IPS-18a (cell line): ENCODE results near the gene UGT1A10.
"Not testable (repeated sequence)": the region's sequence is repeated elsewhere in the genome, so short reads cannot be mapped to it uniquely, and the experiment has no call there.

Experiments used
- H3K27ac ChIP-seq: one replicate; pipeline ENCODE4 v1.5.1; 2013; ENCODE audit warnings: low read length
- H3K27me3 ChIP-seq: one replicate; pipeline ENCODE4 v1.6.1; 2013; ENCODE audit warnings: mild to moderate bottlenecking, low read length; ENCODE audit not compliant: control insufficient read depth, insufficient read depth
- H3K36me3 ChIP-seq: one replicate; pipeline ENCODE4 v1.6.1; 2013; ENCODE audit warnings: low read depth, low read length; ENCODE audit not compliant: control insufficient read depth
- H3K4me1 ChIP-seq: one replicate; pipeline ENCODE4 v1.6.1; 2013; ENCODE audit warnings: low read depth, low read length; ENCODE audit not compliant: control insufficient read depth
- H3K4me3 ChIP-seq: one replicate; pipeline ENCODE4 v1.5.1; 2013; ENCODE audit warnings: low read length
- H3K9ac ChIP-seq: one replicate; pipeline ENCODE4 v1.6.1; 2013; ENCODE audit warnings: mild to moderate bottlenecking, low read length, moderate library complexity
- H3K9me3 ChIP-seq: one replicate; pipeline ENCODE4 v1.6.1; 2013; ENCODE audit warnings: low read depth, low read length; ENCODE audit not compliant: control insufficient read depth

Gene UGT1A10

DNA sequence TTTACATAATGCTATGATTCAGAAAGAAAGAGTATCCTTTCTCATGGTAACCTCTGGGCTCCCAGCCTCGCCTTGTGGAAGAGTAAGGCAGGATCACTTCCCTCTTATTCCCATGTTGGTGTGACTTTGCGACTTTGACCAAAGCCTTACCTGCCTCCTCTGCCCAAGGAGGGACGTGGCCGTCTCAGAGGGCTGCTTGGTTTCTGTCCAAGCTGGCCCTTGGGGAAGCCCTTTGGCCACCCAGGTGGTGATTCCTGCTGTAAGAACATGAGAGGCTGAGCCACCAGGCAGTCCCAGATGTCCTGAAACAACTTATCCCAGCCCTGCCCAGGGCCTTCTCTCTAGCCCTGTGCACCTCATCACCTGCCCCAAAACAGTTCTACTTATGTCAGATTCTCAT is 62.5 kb downstream of the UGT1A10 start:
- Histone ChIP-seq H3K4me3 (no peak overlapping the region), H3K36me3 (no peaks in the 10 kb centered on the region)

DNA sequence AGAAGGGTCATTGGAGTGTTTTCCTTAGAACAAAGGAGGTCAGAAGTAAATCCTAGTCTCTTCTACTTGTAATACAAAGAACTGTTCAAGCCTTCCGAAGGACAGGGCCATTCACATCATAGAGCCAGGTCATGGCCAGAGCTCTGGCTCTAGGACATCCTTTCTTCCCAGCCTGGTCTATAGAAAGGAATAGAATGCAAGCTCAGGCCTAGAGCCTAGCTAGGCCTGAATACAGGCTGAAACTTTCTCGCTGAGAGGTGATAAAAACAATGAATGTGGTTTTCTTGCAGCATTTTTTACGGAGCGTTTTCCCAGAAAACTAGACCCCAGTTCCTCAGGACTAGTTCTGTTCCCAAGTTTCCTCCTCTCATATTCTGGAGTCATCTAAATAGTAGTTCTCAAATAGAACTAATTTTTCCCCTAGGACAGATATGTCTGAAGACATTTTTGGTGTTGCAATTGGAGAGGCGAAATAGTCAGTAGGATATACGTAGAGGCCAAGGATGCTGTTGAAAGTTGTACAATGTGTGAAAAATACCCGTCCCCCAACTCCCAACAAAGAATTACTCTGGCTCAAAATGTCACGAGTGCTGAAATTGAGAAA is 63.3 kb downstream of the UGT1A10 start:
- Histone ChIP-seq H3K27me3 (no peaks in the 10 kb centered on the region), H3K4me1 (peaks cover 11% of the 10 kb centered on the region), H3K27ac (no peak overlapping the region), H3K9ac (peak overlapping the region; percentile 51), H3K9me3 (no peaks in the 10 kb centered on the region), H3K36me3 (no peaks in the 10 kb centered on the region), H3K4me3 (no peak overlapping the region)

More for the DNA sequence above, 62.5 kb downstream of the UGT1A10 start:
- Histone ChIP-seq H3K9me3 (no peaks in the 10 kb centered on the region), H3K9ac (no peak overlapping the region), H3K27me3 (no peaks in the 10 kb centered on the region), H3K27ac (no peak overlapping the region), H3K4me1 (peaks cover 11% of the 10 kb centered on the region)

DNA sequence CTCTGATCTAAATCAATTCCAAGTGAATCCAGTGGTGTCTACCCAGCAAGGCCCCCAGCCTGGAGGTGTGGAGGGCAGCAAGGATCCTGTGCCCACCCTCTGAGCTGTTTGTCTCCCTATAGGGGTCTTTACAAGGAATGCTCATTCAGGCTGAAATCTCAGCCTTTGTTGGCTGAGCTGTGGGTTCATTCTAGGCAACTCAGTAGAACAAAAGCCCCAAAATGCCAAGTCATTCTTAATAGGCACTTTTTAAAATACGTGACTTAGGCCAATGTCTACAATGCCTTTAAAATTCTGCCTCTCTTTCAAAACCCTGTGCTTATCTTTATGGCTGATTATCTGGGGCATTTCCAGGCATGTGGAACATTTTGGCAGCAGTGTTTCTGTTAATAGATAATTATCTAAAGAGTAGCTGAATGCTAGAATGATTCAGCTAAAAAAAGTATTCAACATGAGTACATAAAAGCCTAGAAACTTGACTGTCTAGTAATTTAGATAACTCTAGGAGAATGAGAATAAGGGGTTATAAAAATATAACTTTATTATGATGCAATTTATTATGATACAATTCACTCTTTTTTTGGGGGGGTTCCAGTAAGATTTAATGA is 63.9 kb downstream of the UGT1A10 start:
- H3K27me3 ChIP-seq, result no peaks in the 10 kb centered on the region
- H3K4me1 ChIP-seq, result peaks cover 11% of the 10 kb centered on the region
- no peaks in the 10 kb centered on the region for H3K36me3 ChIP-seq
- H3K9ac ChIP-seq, result peak overlapping the region; percentile 51
- H3K27ac ChIP-seq, result peak overlapping the region; percentile 82
- H3K4me3 ChIP-seq, result no peak overlapping the region
- H3K9me3 ChIP-seq, result no peaks in the 10 kb centered on the region

DNA sequence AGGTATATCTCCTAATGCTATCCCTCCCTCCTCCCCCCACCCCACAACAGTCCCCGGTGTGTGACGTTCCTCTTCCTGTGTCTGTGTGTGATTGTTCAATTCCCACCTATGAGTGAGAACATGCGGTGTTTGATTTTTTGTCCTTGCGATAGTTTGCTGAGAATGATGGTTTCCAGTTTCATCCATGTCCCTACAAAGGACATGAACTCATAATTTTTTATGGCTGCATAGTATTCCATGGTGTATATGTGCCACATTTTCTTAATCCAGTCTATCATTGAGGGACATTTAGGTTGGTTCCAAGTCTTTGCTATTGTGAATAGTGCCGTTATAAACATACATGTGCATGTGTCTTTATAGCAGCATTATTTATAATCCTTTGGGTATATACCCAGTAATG is 64.6 kb downstream of the UGT1A10 start:
- not testable (repeated sequence) for H3K27me3 ChIP-seq, H3K4me3 ChIP-seq, H3K9ac ChIP-seq, H3K27ac ChIP-seq, H3K36me3 ChIP-seq, H3K9me3 ChIP-seq
- H3K4me1 ChIP-seq, result peaks cover 11% of the 10 kb centered on the region

DNA sequence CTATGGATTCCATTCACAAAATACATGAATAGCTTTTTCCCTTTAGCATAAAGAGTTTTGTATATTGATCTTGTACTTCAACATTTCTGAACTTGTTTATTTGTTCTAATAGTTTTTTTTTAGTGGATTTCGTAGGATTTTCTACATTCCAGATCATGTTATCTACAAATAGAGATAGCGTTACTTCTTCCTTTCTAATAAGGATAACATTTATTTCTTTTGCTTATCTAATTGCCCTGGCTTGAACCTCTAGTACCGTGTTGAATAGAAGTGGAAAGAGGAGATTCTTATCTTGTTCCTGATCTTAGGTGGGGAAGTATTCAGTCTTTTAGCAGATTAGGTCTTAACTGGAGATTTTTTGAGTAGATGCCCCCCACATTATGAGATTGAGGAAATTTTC is 66.0 kb downstream of the UGT1A10 start:
- no peaks in the 10 kb centered on the region for H3K27me3 ChIP-seq
- H3K9me3 ChIP-seq, result no peaks in the 10 kb centered on the region
- no peak overlapping the region for H3K27ac ChIP-seq
- no peak overlapping the region for H3K4me3 ChIP-seq
- H3K4me1 ChIP-seq, result peaks cover 11% of the 10 kb centered on the region
- no peak overlapping the region for H3K9ac ChIP-seq
- no peaks in the 10 kb centered on the region for H3K36me3 ChIP-seq

DNA sequence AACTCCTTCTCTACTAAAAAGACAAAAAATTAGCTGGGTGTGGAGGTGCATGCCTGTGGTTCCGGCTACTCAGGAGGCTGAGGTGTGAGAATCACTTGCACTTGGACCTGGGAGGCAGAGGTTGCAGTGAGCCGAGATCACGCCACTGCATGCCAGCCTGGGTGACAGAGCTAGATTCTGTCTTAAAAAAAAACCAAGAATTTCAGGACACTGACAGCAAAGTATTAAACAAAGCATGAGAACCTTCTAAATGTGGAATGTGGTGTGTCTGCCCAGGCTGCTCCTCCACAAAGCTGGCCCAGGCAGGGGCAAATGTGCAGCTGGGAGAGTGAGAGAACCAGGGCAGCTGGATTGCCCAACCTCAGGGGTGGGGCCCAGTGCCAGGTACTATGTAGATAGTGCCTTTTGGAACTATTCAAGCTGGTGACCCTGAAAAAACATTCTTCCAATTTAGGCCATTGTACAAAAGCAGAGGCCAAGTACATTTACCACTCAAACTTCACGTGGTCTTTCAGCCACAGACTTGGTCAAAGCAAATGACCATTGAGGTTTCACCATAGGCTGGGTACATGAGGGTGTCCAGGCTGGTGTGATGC is 69.8 kb downstream of the UGT1A10 start:
- H3K9ac ChIP-seq, result no peak overlapping the region
- no peaks in the 10 kb centered on the region for H3K36me3 ChIP-seq
- no peak overlapping the region for H3K27ac ChIP-seq
- H3K9me3 ChIP-seq, result no peaks in the 10 kb centered on the region
- H3K4me1 ChIP-seq, result no peaks in the 10 kb centered on the region
- no peak overlapping the region for H3K4me3 ChIP-seq
- H3K27me3 ChIP-seq, result no peaks in the 10 kb centered on the region

DNA sequence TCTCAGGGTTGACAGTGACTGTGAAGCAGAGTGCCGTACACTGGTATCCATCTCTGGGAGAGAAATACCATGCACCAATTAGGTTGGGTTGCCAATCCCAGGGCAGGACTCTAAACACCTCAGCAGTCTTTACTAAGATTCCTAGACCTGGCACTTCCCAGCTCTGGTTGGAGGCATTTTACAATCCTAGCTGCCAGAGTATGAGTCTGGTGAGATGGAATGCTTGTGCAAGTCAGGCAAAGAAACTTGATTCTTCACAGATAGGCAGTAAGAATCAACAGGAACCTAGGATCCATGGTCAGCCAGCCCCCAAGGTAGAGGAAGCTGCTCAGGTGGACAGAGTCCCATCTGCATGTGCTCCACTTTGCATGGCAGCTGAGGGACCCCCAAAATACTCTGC is 70.5 kb downstream of the UGT1A10 start:
- H3K9me3 ChIP-seq, result no peaks in the 10 kb centered on the region
- H3K27ac ChIP-seq, result no peak overlapping the region
- H3K4me3 ChIP-seq, result no peak overlapping the region
- H3K27me3 ChIP-seq, result no peaks in the 10 kb centered on the region
- no peaks in the 10 kb centered on the region for H3K36me3 ChIP-seq
- no peak overlapping the region for H3K9ac ChIP-seq
- H3K4me1 ChIP-seq, result no peaks in the 10 kb centered on the region

DNA sequence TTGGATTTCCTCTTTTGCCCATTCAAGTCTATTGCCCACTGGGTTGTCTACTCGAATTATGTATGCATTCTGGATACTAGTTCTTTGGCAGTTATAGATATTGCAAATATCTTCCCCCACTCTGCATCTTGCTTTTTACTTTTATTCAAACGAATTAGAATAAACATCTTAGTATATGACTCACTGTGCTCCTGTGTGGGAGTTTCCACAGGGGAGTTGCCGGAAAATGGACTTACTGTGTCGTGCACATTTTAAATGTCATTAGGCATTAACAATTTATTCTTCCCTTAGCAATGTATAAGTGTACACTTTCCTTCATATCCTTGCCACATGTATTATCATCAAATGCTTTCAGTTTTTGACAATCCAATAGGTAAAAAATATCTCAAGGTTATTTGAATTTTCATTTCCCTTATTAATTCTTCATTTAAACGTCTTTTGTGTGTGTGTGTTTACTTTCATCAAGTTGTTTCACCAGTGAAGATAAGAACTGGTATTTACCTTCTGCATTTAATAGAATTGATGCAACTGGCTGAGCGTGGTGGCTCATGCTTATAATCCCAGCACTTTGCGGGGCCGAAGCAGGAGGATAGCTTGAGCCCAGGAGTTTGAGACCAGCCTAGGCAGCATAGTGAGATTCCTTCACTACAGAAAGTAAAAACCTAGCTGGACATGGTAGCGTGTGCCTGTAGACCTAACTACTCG is 71.8 kb downstream of the UGT1A10 start:
- Histone ChIP-seq H3K27ac (no peak overlapping the region), H3K4me3 (no peak overlapping the region), H3K9ac (no peak overlapping the region), H3K9me3 (no peaks in the 10 kb centered on the region), H3K4me1 (no peaks in the 10 kb centered on the region), H3K36me3 (no peaks in the 10 kb centered on the region), H3K27me3 (no peaks in the 10 kb centered on the region)

DNA sequence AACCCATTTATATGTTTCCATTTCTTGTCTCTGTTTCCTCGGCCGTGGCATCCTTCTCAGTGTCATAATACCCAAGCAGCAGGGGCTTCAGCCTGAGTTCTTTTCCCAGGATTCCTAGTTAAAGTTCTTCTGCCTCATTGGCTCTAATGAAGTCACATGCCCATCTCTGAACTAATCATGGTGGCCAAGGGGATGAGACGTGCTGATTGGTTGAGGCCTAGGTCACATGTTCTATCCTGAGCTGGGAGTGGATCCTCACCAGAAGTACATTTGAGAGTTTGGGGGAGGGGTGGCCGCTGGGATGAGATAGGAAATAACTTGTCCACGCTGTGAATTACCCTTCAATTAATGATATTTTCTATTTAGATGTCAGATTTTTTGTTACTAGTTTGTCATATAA is 72.7 kb downstream of the UGT1A10 start:
- Histone ChIP-seq H3K27ac (no peak overlapping the region), H3K4me1 (no peaks in the 10 kb centered on the region), H3K4me3 (no peak overlapping the region), H3K27me3 (no peaks in the 10 kb centered on the region), H3K9me3 (no peaks in the 10 kb centered on the region), H3K9ac (no peak overlapping the region), H3K36me3 (no peaks in the 10 kb centered on the region)

DNA sequence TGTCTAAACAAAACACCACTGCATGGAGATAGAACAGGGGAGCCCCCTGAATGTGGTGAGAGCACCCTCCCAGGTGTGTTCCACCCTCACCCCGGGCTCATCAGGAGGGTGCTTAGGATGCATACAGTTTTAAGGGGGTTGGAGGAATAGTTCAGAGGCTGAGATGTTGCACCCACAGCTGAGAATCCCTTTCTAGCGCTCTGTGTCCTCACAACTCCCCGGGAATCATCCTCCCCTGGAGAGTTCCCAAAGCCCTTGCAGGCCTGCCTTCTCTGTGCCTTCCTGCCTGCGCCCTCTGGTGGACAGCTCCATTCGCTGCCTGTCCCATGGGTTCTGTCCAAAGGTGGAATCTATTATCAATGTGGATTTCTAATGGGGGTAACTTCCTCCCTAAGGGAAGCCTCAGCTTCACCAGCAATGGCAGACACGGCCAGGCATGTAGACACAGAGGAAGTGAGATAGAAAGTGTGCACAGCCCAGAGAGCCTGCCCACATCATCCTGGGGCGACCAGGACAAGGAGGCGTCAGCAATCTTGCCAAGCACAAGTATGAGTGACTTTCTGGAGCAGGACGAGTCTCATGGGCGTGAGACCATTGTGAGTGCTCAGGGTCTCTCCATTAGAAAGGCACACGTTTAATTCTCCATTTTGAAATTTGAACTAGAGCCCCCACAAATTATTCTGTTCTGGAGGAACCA is 75.2 kb downstream of the UGT1A10 start:
- H3K9me3 ChIP-seq, result no peaks in the 10 kb centered on the region
- H3K27ac ChIP-seq, result no peak overlapping the region
- H3K27me3 ChIP-seq, result no peaks in the 10 kb centered on the region
- no peak overlapping the region for H3K9ac ChIP-seq
- H3K4me1 ChIP-seq, result no peaks in the 10 kb centered on the region
- no peak overlapping the region for H3K4me3 ChIP-seq
- H3K36me3 ChIP-seq, result no peaks in the 10 kb centered on the region

DNA sequence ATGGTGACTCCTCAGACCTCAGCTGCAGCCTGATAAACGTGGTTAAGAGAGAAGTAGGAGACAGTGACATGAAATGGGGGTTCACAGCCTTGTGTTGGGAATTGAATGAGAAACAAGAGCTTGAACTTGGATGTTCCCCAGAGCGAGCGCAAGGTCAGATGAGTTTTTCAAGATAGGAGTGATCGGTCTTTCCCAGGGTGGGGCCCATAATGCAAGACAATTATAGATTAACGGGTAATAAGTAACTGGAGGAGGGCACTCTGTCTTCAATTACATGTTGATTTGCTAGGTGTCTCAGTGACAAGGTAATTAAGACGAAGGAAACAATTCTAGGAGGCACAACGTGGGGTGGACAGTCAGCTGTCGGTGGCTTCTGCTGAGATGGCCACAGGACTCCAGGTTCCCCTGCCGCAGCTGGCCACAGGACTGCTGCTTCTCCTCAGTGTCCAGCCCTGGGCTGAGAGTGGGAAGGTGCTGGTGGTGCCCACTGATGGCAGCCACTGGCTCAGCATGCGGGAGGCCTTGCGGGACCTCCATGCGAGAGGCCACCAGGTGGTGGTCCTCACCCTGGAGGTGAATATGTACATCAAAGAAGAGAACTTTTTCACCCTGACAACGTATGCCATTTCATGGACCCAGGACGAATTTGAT is 76.5 kb downstream of the UGT1A10 start, which contains the start of gene UGT1A5:
TSS of gene UGT1A5 (plus strand) at position 297 of the 651 bp plus-strand sequence. CDS start at position 382, 85 bp downstream.
- H3K9me3 ChIP-seq, result no peaks in the 10 kb centered on the region
- no peak within 1 kb of the TSS for H3K27ac ChIP-seq
- no peak within 1 kb of the TSS for H3K4me3 ChIP-seq
- H3K4me1 ChIP-seq, result no peaks in the 10 kb centered on the region
- no peaks in the 10 kb centered on the region for H3K27me3 ChIP-seq
- no peaks in the 10 kb centered on the region for H3K36me3 ChIP-seq
- no peak within 1 kb of the TSS for H3K9ac ChIP-seq
